Measurements from ENCODE around the gene RBM25.
A peak's percentile ranks its signal among the peaks of the same experiment; 100 is the strongest.
"Not testable (repeated sequence)": the region's sequence is repeated elsewhere in the genome, so short reads cannot be mapped to it uniquely, and the experiment has no call there.

The RBM25 gene

DNA sequence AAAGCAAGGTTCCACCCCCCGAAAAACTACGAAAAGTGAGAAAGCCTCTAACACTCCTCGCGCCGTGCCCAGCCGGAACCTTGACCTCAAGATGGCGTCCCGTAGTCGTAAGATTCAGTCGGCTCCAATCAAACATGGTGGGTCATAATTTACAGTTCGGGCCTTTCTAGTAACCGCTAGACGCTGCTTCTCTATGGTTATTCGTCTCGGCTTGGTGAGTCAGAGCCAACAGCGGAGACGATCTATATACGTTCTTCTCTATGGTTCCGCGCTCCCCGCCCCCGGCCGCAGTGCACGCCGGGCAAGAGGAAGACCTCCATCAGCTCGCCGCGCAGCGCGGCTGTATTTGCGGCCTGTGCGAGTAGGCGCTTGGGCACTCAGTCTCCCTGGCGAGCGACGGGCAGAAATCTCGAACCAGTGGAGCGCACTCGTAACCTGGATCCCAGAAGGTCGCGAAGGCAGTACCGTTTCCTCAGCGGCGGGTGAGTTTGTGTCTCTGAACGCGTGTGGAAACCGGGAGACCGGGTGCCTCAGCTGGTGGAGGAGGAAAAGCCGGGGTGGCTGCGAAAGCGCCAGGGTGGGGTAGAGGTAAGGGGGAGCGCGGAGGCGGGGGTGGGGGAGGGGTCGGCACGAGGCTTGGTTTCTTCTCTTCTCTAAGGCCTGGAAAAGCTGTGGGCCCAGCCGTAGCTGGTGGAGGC is at the start of gene RBM25:
Gene RBM25 (plus strand): TSS at position 311 of the 698 bp plus-strand sequence. CDS start 13,108 bp downstream, outside the sequence.
- DNase-seq (ENCODE audit: low spot score): peak; percentile 88

DNA sequence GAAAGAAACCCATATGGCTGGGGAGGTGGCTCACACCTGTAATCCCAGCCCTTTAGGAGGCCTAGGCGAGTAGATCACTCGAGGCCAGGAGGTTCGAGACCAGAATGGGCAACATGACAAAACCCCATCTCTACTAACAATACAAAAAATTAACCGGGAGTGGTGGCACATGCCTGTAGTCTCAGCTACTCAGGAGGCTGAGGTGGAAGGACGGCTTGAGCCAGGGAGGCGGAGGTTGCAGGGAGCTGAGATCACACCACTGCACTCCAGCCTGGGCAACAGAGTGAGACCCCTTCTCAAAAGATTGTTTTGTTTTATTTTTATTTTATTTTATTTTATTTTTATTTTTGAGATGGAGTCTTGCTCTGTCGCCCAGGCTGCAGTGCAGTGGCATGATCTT is 47.1 kb upstream of the RBM25 start:
- not testable (repeated sequence) for DNase-seq (ENCODE audit: low spot score)

DNA sequence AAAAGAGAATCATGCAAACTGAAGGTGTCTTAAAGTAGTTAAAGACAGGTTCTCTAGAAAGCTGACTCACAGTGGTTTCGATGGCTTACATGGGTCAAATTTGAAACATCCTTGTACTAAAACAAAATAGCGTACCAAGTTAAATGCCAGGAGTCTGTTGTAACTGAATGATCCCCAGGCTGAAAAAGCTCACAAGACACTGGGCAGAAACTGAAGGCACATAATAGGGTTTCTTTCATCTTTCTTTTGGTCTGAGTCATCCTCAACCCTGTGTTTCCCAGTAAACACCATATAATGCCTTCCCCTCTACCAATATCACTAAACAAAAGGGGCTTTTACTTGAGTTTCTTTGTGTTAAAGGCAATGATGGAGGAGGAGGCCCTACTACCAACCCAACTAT is 44.2 kb upstream of the RBM25 start:
- DNase-seq (ENCODE audit: low spot score): no peak

DNA sequence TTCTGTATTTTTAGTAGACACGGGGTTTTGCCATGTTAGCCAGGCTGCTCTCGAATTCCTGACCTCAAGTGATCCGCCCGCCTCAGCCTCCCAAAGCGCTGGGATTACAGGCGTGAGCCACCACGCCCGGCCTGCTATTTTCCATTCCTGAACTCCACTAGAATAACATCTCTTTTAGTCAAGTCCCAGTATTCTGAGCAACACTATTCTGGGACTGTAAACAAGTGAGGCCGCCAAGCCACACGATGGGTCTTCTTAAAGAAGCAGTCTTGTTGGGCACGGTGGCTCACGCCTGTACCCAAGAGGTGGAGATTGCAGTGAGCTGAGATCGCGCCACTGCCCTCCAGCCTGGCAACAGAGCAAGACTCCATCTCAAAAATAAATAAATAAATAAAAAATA is 42.8 kb upstream of the RBM25 start:
- DNase-seq (ENCODE audit: low spot score): not testable (repeated sequence)

DNA sequence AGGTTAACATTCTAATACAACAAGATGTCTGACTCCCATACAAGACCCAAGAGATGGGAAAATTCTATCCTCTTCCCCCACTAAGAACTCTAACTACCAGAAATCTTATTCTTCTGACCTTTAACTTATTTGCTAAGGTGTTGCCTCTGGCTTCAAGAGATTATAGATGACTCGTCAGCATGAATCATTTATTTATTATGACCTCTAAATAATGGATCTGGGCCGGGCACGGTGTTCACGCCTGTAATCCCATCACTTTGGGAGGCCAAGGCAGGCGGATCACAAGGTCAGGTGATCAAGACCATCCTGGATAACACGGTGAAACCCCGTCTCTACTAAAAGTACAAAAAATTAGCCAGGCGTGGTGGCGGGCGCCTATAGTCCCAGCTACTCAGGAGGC is 42.3 kb upstream of the RBM25 start:
- DNase-seq (ENCODE audit: low spot score): not testable (repeated sequence)

DNA sequence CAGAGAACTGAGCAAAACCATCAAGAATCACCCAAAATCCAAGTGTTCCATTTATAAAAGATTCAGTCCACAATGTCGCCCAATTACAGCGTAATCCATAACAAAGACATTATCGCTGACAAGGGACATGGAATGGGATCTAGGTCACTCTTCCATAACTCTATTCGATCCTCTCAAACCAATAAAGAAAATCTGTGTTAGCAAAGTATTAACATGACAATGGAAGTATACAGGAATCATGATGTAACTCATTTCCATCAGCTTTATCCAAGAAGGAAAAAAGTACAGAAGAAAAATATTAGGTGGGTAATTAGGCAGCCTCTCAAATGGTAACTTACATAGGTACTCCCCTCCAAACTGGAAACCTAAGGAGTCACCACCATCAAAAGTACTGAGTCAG is 36.3 kb upstream of the RBM25 start:
- DNase-seq (ENCODE audit: low spot score): no peak

DNA sequence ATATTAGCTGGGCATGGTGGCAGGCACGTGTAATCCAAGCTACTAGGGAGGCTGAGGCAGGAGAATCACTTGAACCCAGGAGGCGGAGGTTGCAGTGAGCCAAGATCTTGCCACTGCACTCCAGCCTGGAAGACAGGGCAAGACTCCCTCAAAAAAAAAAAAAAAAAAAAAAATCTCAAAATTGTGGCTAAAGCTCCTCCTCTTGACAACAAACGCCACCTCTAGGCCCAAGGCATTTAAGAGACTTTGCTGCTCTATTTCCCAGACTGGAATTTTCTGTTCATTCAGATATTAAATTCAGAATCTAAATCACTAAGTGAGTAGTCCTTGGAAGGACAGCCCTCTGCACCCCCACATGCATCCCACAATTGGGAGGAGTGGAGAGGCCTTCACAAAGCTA is 32.8 kb upstream of the RBM25 start:
- DNase-seq (ENCODE audit: low spot score): no peak

DNA sequence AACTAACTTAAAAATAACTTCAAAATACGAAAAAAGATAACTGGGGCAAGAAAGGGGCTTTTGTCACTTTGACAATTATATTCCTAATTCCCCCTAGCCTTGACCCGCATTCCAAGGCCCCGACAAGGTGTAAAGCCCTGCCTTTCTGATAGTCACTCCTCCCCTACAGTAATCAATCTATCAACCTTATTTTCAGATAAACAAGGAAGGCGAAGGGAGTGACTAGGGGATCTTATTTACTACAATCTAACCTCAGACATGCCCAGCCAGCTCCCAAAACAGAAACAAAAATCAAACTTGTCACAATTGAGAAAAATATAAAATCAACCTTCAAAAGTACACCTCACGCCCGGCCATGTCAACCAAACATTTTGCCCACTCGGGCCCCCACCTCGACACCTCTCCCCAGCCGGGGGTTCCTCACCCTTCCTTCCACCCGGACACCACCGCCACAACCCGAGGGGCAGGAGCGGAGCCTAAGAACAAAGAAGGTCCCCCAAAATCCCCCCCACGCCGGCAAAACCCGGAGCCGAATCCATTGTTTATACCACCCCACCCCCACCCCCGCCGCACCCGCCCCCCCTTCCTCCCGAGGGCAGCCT is 32.0 kb upstream of the RBM25 start:
- DNase-seq (ENCODE audit: low spot score): no peak

DNA sequence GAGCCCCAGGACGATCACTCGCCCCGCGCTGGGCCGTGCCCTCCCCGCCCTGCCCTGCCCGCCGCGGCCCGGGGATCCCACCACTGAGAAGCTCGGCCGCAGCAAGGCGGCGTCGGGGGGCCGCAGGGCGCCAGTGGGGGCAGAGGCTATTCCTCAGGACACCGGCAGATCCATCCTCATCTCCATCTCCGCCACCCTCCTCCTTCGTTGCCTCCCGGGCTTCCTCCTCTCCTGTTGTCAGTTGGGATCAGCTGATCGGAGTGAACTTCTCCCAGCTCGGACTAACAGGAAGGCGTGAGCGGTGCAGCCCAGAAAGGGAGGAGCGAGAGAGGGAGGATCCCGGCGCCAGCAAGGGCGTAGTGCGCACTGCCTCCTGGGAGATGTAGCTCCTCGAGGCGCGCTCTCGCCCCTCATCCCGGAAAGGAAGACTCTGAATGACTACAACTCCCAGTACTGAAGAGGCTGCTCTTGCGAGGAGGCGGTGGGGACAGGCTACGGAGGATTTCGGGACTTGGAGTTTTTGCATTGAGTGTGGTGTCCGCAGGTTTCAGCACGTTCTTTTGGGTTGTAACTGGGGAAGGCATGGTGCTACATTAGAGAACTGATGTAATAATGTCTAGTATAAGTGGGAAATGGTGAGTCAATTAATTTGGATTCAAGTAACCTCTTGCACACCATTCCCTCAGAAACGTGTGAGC is 31.3 kb upstream of the RBM25 start, which contains the start of gene ZFYVE1:
Gene ZFYVE1 (minus strand): TSS at position 262 of the 698 bp plus-strand sequence. CDS start 2,598 bp downstream, outside the sequence.
- peak; percentile 89 for DNase-seq (ENCODE audit: low spot score)

DNA sequence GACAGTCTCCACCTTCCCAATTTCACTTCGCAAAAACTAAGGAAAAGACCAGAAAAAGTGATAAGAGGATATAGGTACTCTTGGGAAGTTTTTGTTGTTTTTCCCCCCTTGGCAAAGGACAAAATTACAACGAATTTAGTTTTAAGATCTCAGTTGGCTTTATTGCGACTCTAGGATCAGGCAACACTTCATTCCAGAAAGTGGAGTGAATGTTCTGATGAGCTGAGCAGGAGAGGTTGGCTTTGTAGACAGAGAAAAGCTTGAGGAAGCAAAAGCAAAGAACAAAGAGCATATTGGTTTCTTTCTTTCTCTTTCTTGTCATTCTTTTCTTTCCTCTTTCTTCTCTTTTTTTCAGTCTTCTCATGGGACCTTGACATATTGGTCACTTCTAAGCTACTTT is 30.8 kb upstream of the RBM25 start:
- DNase-seq (ENCODE audit: low spot score): no peak

DNA sequence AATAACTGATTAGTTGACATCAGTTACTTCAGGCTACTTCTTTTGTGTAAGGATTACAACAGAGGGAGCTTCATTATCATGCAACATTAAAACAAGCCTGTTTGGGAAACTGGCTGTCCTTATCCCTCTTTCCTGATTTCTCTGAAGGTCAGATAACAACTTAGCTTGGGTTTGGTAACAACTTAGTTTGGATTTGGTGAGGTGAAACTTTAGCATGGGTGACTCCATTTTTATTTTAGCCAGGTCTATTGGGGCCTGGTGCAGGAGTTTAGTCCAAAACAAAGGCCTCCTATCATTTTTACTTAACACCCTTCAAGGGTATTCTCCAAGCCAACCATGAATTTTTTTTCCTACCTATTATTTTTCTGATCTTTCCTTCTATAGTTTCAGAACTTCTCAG is 30.4 kb upstream of the RBM25 start:
- DNase-seq (ENCODE audit: low spot score): no peak

DNA sequence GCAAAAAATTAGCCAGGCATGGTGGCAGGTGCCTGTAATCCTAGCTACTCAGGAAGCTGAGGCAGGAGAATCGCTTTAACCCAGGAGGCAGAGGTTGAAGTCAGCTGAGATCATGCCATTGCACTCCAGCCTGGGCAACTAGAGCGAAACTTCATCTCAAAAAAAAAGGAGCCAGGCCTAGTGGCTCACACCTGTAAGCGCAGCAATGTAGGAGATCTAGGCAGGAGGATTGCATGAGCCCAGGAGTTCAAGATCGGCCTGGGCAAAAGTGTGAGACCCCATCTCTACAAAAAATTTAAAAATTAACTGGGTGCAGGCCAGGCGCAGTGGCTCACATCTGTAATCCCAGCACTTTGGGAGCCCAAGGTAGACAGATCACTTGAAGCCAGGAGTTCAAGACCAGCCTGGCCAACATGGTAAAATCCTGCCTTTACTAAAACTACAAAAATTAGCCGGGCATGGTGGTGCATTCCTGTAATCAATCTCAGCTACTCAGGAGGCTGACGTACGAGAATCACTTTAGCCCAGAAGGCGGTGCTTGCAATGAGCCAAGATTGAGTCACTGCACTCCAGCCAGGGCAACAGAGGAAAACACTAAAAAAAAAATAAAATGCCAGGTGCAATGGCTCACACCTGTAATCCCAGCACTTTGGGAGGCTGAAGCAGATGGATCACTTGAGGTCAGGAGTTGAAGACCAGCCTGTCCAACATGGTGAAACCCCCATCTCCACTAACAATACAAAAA is 21.5 kb upstream of the RBM25 start:
- not testable (repeated sequence) for DNase-seq (ENCODE audit: low spot score)

DNA sequence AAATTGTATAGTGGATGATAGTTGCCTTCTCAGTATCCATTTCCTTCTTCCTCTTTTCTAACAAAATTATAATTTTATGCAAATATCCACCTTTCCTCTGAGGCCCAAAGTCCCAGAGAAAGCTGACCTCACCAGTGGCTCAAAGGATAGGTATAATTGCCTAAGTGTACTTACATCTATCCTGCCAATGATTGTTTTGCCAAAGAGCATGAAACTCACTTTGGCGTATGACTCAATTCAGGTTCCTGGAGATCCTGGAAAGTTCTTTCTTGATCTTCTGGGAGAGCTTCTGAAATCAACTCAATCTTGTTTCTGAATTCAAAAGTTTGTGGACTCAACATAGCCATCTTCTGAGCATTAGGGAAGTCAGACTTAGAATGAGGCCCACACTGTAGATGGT is 10.5 kb upstream of the RBM25 start:
- DNase-seq (ENCODE audit: low spot score): no peak

DNA sequence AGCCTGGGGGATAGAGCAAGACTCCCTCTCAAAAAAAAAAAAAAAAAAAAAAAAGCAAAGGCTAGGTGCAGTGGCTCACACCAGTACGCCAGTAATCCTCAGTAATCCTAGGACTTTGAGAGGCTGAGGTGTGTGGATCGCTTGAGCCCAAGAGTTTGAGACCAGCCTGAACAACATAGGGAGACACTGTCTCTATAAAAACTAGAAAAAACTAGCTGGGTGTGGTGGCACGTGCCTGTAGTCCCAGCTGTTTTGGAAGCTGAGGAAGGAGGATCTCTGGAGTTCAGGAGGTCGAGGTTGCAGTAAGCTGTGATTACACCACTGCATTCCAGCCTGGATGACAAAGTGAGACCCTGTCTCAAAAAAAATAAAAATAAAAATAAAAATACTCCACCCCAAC is 8.9 kb upstream of the RBM25 start:
- no peak for DNase-seq (ENCODE audit: low spot score)

DNA sequence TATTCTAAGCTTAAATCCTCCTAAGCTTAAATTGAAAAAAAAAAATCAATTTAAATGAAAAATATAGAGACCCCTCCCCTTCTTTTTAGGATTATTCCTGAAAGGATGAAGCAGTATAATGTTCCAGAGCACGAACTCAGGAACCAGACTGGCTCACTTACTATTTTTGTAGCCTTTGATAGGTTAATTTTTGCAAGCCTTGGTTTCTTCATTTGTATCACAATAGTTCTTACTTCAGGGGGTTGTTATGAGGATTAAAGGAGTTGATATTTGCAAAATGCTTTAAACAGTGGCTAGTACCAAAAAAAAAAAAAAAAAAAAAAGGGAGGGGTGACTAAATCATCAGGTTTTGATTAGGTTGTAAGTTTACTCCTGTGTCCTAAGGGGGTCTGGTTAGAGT is 3.1 kb upstream of the RBM25 start:
- DNase-seq (ENCODE audit: low spot score): no peak

DNA sequence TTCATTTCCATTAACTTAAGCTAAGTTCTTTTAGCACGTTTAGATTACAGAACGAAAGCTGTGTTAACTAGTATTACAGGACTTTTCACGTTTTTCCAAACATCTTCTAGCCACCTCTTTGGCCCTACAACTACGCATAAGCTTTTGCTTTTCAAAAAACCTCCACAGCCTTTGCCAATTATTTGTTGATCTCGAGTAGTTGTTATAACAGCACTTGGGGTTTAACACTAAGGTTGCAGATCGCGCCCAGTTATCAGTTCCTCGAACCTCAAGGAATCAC is 450 bp upstream of the RBM25 start:
- no peak for DNase-seq (ENCODE audit: low spot score)

DNA sequence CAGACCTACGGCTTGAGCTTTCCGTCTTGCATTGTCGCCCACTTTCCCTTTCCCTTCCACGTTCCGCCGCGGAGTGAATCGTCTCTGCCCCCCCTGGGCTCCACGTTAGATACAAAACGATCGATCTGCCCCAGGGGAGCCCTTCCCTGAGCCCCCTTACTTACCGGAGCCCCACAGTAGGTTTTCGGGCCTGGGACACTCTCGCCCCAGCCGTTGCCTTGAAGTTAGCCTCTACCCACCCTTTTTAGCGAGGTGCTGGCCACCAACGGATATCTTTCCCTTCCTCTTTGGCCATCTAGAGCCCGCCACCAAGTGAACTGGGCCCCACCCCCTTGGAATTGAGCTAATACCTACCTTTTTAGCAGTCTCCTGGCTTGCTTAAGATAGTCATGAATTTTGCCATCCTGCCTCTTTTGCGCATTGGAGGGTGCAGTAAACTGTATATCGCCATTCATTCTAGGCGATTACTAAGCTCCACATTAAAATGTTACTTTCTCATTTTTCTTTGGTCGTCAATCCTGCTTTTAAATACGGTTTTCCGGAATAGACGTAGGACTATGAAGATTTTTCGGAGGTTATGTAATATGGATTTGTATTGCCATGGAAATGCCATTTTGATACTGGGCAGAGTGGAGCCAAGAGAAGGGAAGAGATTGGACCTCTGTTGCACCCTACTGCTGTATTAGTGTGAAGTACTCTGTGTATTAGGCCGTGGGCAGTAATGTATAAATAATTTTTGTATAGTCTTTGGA is 764 bp downstream of the RBM25 start:
- peak; percentile 27 for DNase-seq (ENCODE audit: low spot score)

DNA sequence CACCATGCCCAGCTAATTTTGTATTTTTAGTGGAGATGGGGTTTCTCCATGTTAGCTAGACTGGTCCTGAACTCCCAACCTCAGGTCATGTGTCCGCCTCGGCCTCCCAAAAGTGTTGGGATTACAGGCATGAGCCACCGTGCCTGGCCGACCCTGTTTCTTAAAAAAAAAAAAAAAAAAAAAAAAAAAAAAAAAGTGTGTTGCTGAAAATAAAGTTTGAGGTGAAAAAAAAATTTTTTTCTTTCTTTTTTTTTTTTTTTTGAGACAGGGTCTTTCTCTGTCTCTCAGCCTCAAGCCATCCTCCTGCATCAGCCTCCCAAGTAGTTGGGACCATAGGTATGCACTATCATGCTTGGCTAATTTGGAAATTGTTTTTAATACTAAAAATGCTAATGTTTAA is 11.3 kb downstream of the RBM25 start:
- no peak for DNase-seq (ENCODE audit: low spot score)

DNA sequence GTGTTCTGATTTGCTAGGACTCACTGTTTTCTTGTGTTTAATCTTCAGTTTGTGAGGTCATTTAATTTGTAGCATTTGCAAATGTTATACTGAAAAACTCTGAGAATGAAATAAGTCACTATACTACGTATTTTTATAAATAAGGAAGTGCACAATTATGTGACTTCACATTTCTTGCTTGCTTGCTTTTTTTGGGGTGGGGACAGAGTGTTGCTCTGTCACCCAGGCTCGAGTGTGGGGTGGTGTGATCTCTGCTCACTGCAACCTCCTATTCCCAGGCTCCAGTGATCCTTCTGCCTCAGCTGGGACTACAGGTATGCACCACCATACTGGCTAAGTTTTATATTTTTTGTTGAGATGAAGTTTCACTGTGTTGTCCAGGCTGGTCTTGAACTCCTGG is 32.7 kb downstream of the RBM25 start:
- no peak for DNase-seq (ENCODE audit: low spot score)

DNA sequence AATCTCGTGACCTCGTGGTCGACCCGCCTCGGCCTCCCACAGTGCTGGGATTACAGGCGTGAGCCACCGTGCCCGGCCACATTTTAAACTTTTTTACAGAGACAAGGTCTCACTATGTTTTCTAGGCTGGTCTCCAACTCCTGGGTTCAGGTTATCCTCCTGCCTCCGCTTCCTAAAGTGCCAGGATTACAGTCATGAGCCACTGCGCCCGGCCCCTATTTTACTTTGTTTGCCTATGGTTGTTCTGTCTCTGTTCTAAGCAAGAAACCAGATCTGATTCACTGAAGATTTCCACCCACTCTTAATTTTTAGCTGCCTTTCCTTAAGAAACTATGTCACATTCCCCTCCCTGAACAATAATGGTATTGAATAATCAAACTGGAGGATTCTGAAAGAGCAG is 39.1 kb downstream of the RBM25 start:
- no peak for DNase-seq (ENCODE audit: low spot score)

DNA sequence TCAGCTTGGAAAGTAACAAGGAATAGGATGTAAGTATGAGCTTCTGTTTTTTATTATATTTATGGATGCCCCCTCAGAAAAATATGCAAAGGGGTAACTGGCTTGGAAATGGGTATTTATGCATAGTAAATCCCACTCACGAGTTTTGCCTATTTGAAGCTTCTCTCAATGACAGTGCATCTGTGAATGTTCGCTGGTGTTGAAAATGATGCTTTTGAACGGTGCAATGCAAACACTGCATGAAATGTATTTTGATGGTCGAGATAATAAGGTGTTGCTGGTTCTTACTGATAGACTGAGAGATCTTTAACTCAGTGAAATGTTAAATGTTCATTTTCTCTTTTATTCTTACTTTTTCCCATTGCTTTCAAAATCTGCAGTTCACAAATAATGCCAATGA is 42.0 kb downstream of the RBM25 start:
- DNase-seq (ENCODE audit: low spot score): no peak

All from HuH-7 (cell line).